GM12874 (cell line): ENCODE measurements around the gene MAP3K7.

Source experiments
- CTCF ChIP-seq: IDR thresholded peaks from 2 replicates; pipeline ENCODE4 v1.5.1; 2011; ENCODE audit warnings: low read depth, mild to moderate bottlenecking, control low read depth, low read length, moderate library complexity; ENCODE audit not compliant: insufficient read depth

The MAP3K7 gene

GRCh38 chr6:90468080-90468479, 118.8 kb downstream of the MAP3K7 start:
- TF ChIP-seq CTCF: no peak

GRCh38 chr6:90467546-90467945, 119.3 kb downstream of the MAP3K7 start:
- no peak for TF ChIP-seq CTCF

- no peak for TF ChIP-seq CTCF
Observed at GRCh38 chr6:90466154-90466940, 120.5 kb downstream of the MAP3K7 start.

GRCh38 chr6:90465686-90466085, 121.2 kb downstream of the MAP3K7 start:
- no peak for TF ChIP-seq CTCF

DNA sequence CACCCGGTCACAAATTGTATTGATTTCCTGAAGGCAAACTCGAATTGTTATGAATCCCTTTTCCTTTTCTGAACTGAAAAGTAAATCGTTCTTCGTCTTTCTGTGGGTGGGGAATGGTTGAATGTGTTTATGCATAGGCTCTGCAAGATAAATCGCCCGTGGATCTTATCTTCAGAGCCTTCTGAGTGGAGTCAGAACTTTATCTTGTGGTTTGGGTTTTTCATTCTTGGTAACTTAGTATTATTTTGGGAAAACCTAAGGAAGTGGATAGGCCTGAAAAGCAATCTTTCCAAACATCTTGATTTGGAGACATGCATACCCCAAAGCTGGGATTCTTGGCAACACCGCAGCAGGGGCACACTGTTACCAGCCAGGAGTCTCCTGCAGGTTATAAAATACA, 122.4 kb downstream of the MAP3K7 start:
- TF ChIP-seq CTCF: no peak

GRCh38 chr6:90463874-90464273, 123.0 kb downstream of the MAP3K7 start:
- TF ChIP-seq CTCF: no peak
